GM23338 (cell line): ENCODE results near the gene CAV2.

Experiments
- CREB1 ChIP-seq: fragments of 250-450 bp; sonication (Bioruptor Pico); IDR thresholded peaks from 2 replicates; pipeline ENCODE4 v1.5.0; 2020; ENCODE audit warnings: low read depth, mild to moderate bottlenecking, moderate library complexity
- CTCF ChIP-seq, 2 experiments: fragments of 200-600 bp in 1 of 2; sonication (generic) in 1 of 2; conservative IDR thresholded peaks; 2 replicates each; pipeline versions ENCODE4 v1.5.1 to v1.6.1; 2016 to 2017; ENCODE audit warnings: antibody characterized with exemption in 2 of 2, low read depth in 2 of 2, mild to moderate bottlenecking in 2 of 2, moderate library complexity in 1 of 2
- EZH2 ChIP-seq: fragments of 200-600 bp; sonication (generic); IDR thresholded peaks from one replicate; pipeline ENCODE4 v1.8.0; 2017; ENCODE audit warnings: antibody characterized with exemption, mild to moderate bottlenecking, low read depth; ENCODE audit not compliant: unreplicated experiment
- EZH2phosphoT487 ChIP-seq: fragments of 200-600 bp; sonication (generic); IDR thresholded peaks from one replicate; pipeline ENCODE4 v1.8.1; 2018; ENCODE audit warnings: antibody characterized with exemption; ENCODE audit not compliant: unreplicated experiment
- JUNB ChIP-seq: IDR thresholded peaks from one replicate; pipeline ENCODE4 v1.6.1; 2016; ENCODE audit warnings: antibody characterized with exemption; ENCODE audit not compliant: unreplicated experiment

- no peak for TF ChIP-seq CTCF (conservative IDR thresholded peaks at IDR 0.05; ENCODE audit: low read depth in 2 of 2)
- TF ChIP-seq JUNB = no peak
- no peak for TF ChIP-seq CREB1 (CRISPR knock-in tag)
- TF ChIP-seq EZH2phosphoT487 = no peak
- no peak for TF ChIP-seq EZH2
Observed at GRCh38 chr7:116503835-116504234, 4.3 kb downstream of the CAV2 start.
